ENCODE data around the gene GDF7. TPM values are rescaled to one million over a fixed set of nuclear protein-coding genes. Genes with fewer than 3 reads are reported as not detected.
A peak's percentile ranks its signal among the peaks of the same experiment; 100 is the strongest.

The GDF7 gene
- total and polyA plus RNA-seq, 2 donors (not counting 3 experiments of a cell fraction or from before 2014, with no cell fraction given): 3.7 to 3.9 TPM

DNA sequence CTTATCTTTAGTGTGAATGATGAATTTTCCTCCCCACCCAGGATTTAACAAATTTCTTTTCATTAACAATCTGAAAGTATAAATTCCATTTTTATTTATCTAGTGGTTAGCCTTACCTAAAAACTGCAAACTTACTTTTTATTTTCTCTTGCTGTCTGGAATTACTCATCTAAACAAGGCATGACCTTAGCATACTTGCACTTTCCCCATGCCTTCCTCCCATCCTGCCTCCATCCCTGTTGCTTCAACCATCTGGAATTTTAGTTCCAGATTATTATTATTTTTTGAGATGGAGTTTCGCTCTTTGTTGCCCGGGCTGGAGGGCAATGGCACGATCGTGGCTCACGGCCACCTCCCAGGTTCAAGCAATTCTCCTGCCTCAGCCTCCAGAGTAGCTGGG, 35.6 kb downstream of the GDF7 start:
- H3K27ac ChIP-seq (ENCODE audit: insufficient read depth, low read depth, low read length): no peak overlapping the region
- intact Hi-C loops (cut with micrococcal nuclease) (no loop called here), dilution Hi-C loops (cut with MboI; ENCODE audit: extremely low pct_ligation_motif_present, low sequenced_read_pairs) (no loop called here)
- ChIA-PET CTCF (interaction anchor here (1.0 kb wide), 2 partner anchors 25 kb away, joined by 3 read pairs; no protein-coding TSS in a partner anchor), POLR2A (no interaction called here)
- no peaks in the 10 kb centered on the region for H4K20me1 ChIP-seq (replicated peaks; ENCODE audit: control insufficient read depth, extremely low read depth, insufficient read depth, low read length)
- BruUV-seq (replicated peaks): no TSS peak
- no peaks in the 10 kb centered on the region for H3K36me3 ChIP-seq (ENCODE audit: control insufficient read depth in 2 of 2, extremely low read depth in 1 of 2, insufficient read depth in 2 of 2, low read length in 2 of 2)
- no peak overlapping the region for H3K4me3 ChIP-seq (replicated peaks in 1 of 3; ENCODE audit: insufficient read depth in 1 of 3, low read depth in 1 of 3, low read length in 3 of 3)
- DNase-seq (ENCODE audit: low read depth, low spot score): peak; percentile 12
- H3K4me1 ChIP-seq (ENCODE audit: control insufficient read depth, extremely low read depth, insufficient read depth, low read length): peaks cover 15% of the 10 kb centered on the region
- H2AFZ ChIP-seq (ENCODE audit: low read depth, low read length): no peak overlapping the region
- no peak overlapping the region for H3K4me2 ChIP-seq (ENCODE audit: insufficient read depth, low read length)
- H3K9me1 ChIP-seq (replicated peaks; ENCODE audit: control insufficient read depth, extremely low read depth, insufficient read depth, low read length): no peaks in the 10 kb centered on the region
- no peaks in the 10 kb centered on the region for H3K27me3 ChIP-seq (ENCODE audit: control insufficient read depth in 2 of 2, insufficient read depth in 2 of 2, low read length in 2 of 2)
- no peak for FAIRE-seq
- H3K9ac ChIP-seq (replicated peaks; ENCODE audit: extremely low read depth, insufficient read depth, low read length): no peak overlapping the region
- TF ChIP-seq JUN (IDR thresholded peaks at IDR 0.05; ENCODE audit: borderline replicate concordance, insufficient read depth, insufficient read length, low read depth): no peak
- TF ChIP-seq, protein P1, sequence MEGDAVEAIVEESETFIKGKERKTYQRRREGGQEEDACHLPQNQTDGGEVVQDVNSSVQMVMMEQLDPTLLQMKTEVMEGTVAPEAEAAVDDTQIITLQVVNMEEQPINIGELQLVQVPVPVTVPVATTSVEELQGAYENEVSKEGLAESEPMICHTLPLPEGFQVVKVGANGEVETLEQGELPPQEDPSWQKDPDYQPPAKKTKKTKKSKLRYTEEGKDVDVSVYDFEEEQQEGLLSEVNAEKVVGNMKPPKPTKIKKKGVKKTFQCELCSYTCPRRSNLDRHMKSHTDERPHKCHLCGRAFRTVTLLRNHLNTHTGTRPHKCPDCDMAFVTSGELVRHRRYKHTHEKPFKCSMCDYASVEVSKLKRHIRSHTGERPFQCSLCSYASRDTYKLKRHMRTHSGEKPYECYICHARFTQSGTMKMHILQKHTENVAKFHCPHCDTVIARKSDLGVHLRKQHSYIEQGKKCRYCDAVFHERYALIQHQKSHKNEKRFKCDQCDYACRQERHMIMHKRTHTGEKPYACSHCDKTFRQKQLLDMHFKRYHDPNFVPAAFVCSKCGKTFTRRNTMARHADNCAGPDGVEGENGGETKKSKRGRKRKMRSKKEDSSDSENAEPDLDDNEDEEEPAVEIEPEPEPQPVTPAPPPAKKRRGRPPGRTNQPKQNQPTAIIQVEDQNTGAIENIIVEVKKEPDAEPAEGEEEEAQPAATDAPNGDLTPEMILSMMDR (IDR thresholded peaks at IDR 0.05; ENCODE audit: extremely low read depth in 1 of 2, insufficient read depth in 1 of 2, low read depth in 1 of 2, low read length in 2 of 2): no peak
- TF ChIP-seq, protein P2, sequence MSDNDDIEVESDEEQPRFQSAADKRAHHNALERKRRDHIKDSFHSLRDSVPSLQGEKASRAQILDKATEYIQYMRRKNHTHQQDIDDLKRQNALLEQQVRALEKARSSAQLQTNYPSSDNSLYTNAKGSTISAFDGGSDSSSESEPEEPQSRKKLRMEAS (IDR thresholded peaks at IDR 0.05; ENCODE audit: insufficient read depth, insufficient read length): no peak
- TF ChIP-seq GATA2 (IDR thresholded peaks at IDR 0.05; ENCODE audit: insufficient read depth, insufficient read length, low read depth, low read length): no peak
- TF ChIP-seq EZH2 (IDR thresholded peaks at IDR 0.05; ENCODE audit: borderline replicate concordance, low read depth, low read length, severe bottlenecking): no peak
- TF ChIP-seq POLR2AphosphoS5 (IDR thresholded peaks at IDR 0.05; ENCODE audit: insufficient read depth, low read depth, low read length): no peak
- TF ChIP-seq MYC (IDR thresholded peaks at IDR 0.05; ENCODE audit: low read depth, low read length): no peak
- TF ChIP-seq POLR2A (IDR thresholded peaks at IDR 0.05; ENCODE audit: low read depth, low read length): no peak
- no peak for TF ChIP-seq FOS (IDR thresholded peaks at IDR 0.05; ENCODE audit: borderline replicate concordance, insufficient read depth, low read length)
- H3K9me3 ChIP-seq (replicated peaks; ENCODE audit: control insufficient read depth, insufficient read depth, low read length): no peaks in the 10 kb centered on the region
- H3K79me2 ChIP-seq (ENCODE audit: control insufficient read depth, insufficient read depth, low read length): no peaks in the 10 kb centered on the region
